ENCODE data around the gene HOXA1.
A peak's percentile ranks its signal among the peaks of the same experiment; 100 is the strongest.

The HOXA1 gene

GRCh38 chr7:27095897-27096767 lies at the start of gene HOXA1:
TSS of gene HOXA1 (minus strand) at chr7:27096000. CDS start at chr7:27095912, 88 bp downstream.
- DNase-seq, result peak; percentile 72

DNA sequence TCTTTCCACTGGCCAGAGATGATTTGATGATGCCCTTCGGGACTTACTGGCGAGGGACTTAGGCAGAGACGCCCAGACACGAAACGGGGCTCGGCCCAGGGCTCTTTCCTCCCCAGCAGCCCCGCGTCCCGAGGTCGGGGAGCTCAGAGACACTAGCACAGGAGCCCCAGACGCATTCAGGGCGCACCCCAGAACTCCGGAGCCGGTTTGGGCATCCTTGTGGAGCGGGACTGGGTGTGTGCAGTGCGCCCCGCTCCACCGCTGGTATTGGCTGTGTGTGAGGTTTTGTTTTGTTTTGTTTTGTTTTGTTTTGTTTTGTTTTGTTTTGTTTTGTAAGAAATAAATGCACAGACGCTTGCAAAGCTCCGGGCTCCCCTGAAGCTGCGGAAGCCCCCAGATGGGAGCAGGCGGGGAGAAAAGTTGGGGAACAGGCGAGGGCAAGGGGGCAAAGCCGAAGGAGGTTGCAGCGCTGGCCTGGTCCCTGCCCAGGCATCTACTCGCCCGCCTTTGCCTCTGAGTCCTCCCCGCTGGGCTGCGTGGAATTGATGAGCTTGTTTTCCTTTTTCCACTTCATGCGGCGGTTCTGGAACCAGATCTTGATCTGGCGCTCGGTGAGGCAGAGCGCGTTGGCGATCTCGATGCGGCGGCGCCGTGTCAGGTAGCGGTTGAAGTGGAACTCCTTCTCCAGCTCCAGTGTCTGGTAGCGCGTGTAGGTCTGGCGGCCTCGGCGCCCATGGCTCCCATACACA lies 49.5 kb upstream of the HOXA1 start:
- no peak for DNase-seq

- DNase-seq, result no peak
Measured at GRCh38 chr7:27144781-27145164, 49.0 kb upstream of the HOXA1 start.

DNA sequence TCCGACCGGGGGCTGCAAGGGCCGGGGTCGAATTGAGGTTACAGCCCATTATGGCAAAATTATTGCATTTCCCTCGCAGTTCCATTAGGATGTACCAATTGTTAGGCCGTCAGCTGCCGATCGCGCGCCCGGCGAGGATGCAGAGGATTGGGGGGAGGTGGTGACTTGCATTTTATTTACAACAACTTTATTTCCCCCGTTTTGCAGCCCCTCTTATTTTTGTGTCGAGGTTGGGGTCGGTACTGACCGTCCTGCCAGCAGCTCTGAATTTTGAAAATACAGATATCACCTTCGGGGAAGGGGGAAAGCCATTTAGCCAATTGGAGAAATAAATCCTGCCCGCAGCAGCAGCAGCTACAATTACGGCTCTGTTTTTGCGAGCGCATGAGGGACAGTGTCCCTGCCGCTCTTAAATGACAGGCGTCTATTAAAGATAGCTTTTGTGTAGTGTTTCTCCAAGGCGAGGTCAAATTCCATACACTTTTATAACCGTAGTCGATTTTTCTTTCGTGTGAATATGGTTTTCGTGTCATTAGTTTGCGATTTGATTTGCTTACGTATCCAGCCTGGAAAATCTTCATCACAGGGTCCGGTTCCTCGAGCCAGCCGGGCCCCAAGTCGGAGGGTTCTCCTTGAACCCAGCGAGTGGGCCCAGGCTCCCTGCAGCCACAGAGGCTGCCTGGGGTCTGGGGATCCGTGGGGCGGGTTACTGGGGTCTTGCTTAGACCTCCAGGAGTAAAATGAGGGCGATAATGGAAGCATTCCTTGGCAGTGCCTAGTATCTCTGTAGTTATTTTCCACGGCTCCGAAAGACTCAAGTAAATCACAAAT lies 48.4 kb upstream of the HOXA1 start:
- no peak for DNase-seq

DNA sequence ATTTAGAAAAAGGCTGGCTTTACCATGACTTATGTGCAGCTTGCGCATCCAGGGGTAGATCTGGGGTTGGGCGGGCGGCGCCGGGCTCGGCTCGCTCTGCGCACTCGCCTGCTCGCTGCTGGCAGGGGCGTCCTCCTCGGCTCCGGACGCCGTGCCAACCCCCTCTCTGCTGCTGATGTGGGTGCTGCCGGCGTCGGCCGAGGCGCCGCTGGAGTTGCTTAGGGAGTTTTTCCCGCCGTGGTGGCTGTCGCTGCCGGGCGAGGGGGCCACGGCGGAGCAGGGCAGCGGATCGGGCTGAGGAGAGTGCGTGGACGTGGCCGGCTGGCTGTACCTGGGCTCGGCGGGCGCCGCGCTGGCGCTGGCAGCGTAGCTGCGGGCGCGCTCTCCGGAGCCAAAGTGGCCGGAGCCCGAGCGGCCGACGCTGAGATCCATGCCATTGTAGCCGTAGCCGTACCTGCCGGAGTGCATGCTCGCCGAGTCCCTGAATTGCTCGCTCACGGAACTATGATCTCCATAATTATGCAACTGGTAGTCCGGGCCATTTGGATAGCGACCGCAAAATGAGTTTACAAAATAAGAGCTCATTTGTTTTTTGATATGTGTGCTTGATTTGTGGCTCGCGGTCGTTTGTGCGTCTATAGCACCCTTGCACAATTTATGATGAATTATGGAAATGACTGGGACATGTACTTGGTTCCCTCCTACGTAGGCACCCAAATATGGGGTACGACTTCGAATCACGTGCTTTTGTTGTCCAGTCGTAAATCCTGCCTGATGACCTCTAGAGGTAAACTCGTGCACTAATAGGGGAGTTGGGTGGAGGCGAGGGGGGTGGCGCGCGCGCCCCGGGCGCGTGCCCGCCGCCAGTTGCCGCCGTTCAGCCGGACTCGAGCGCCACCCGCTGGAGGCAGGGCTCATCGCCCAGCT lies 47.5 kb upstream of the HOXA1 start, which contains the start of gene HOXA5:
Gene HOXA5, minus strand, starts transcription at position 659 of the 927 bp plus-strand sequence. Its CDS starts 74 bp downstream, at position 585.
- peak; percentile 66 for DNase-seq

- no peak for DNase-seq
Measured at GRCh38 chr7:27142580-27143022, 46.8 kb upstream of the HOXA1 start.

GRCh38 chr7:27141923-27142579 lies 46.3 kb upstream of the HOXA1 start:
- no peak for DNase-seq

GRCh38 chr7:27141137-27141922 lies 45.5 kb upstream of the HOXA1 start:
- DNase-seq, result no peak

DNA sequence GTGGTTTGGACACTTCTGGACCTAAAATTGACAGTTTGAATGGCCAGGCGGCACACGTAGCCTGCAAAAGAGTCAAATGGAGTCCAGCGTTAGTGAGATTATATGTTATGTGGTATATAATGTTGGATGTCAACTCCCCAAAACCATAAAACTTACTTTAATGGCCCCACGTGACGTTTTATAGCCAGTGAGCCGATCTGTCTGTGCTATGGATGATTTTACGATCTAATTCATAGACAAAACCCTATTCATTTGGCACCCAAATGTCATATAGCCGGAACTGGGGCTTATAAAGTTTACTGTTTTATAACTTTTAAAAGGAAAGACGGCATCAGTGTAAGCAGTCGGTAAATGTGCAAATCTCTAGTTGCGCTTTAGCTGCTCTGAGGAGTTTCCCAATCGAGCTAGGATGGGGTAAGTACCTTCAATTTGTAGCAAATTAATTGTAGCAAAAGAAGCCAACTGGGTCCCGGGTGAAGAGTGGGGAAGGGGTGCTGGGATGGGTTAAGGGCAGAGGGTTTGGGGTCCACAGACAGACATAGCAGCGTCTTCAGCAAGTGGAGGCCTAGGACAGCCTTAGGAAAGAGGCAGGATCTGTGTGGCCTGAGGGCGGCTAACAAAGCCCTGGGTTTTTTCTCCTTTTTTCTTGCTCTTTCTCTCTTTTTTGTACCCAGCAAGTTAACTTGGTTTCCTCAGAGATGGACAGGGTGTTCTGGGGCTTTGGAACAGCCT lies 44.5 kb upstream of the HOXA1 start:
- DNase-seq, result no peak

- DNase-seq, result no peak
Measured at GRCh38 chr7:27139334-27140125, 43.7 kb upstream of the HOXA1 start.

DNA sequence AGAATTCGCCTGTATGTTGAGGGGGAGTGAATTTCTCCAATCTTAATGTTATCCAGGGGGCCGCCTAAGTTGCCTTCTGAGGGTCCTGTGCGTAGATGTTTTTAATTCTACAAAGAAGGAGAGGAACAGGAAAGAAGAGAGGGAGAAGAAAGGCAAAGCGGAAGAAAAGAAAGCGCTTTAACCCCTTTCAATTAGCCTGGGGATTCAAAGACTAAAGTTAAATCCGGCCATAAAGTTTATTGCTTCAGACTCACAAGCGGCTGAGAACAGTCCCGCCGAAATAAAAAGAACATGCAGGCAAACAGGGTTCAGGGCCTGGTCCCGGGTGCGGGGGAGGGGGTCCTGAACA lies 43.2 kb upstream of the HOXA1 start:
- no peak for DNase-seq

- DNase-seq, result no peak
Measured at GRCh38 chr7:27138472-27138871, 42.7 kb upstream of the HOXA1 start.

- no peak for DNase-seq
Measured at GRCh38 chr7:27137640-27138315, 42.0 kb upstream of the HOXA1 start.

GRCh38 chr7:27134392-27134791 lies 38.6 kb upstream of the HOXA1 start:
- DNase-seq, result no peak

DNA sequence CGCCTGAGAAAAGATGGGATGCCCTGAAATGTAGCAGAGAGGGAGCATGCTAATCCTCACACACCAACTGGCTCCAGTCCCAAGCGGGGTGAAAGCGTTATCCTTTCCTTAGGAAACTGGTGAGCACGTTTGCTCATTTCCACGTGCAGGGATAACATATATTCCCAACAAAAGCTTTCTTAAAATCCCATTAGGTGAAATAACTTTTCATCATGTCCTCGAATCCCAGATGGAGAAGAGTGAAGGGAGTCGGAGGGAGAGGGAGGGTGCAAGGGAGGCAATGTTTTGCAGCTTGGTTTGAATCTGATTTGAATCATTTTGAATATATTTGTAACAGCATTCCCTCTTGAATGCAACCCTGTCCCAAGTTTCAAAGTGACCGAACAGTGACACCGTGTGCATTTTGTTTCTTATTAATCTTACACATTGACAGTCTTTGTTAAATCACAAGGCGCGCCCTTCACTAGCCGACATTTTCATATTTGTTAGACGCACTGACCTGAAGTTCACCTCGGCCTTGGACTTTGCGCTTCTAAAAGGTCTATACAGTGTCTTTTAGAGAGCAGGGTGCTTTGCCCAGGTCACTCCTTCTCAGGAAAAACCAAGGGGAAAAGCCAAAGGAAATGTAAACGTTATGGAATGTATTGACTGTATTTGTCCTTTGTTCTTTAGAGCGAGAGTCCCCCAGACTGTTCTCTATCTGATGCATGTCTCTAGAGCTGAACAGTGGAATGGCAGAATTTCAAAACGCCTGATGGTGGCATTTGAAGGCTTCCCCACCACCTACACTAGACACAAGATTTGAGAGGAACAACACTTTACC lies 37.8 kb upstream of the HOXA1 start:
- DNase-seq, result no peak

DNA sequence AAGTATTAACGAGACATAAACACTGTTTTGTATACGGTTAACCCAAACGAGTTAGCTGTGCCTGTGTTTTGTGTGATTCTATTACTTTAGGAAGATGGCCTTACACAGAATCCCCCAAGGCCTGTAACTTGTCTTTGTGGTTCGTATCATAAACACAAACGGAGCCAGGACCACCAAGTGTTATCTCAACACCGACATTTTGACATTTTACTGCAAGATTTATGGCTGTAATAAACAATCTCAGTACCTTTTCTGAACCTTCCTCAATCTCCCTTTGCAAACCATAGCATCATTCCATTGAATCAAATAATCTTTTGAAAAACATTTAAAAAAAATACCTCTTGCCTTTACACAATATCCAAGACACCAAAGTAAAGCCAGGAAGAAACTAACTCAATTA lies 37.2 kb upstream of the HOXA1 start:
- no peak for DNase-seq

DNA sequence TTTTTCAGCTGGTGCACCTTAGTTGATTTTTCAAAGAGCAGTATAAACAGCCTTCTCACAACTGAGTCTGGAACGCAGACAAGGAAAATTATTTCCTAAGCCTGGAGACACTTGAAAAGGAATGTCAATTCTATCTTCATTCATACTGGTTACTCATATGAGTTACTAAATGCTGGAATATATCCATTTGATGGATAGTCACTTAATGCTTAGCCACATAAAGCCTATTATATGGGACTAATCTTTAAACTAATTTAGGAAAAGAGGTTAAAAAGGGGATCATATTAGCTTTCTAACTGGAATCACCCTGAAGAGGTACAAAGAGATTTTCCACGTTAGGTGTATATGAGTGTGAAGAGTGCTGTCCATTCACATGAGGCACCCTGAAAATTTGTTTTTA lies 36.4 kb upstream of the HOXA1 start:
- no peak for DNase-seq

Measured in hematopoietic multipotent progenitor cell treated with erythropoietin and hydrocortisone succinate and interleukin-3 and kit ligand, for 8 days (in vitro differentiated cells).